ENCODE data around the gene GRM7. TPM values are rescaled to one million over a fixed set of nuclear protein-coding genes. Genes with fewer than 3 reads are reported as not detected.

Gene GRM7
- total and polyA plus RNA-seq, 2 experiments from 2014 or later, result 0.40 TPM; not detected in 1

DNA sequence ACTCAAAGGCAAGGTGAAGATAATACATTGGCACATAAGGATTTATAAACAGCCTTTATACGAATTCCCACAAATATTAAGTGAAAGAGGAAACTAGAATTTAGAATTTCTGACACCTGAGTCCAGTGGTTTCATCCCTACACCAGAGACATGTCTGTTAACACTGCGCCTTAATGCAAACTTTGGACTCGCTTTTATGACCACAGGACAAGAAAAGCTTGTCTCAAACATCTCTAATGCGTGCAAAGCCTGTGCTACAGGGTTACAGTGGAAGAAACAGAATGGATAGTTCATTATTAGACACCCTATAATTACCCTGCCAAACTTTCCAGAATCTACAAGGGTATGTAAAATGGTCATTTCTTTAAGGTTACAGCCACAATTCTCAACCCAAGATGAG is 802.9 kb downstream of the GRM7 start:
- H4K20me1 ChIP-seq (replicated peaks; ENCODE audit: insufficient read depth), result no peaks in the 10 kb centered on the region
- ATAC-seq, result no peak
- Mint-ChIP-seq H3K27ac (no peak overlapping the region), H3K36me3 (ENCODE audit: low read depth) (no peaks in the 10 kb centered on the region), H3K27me3 (ENCODE audit: insufficient read depth, low read depth, poor library complexity) (no peaks in the 10 kb centered on the region), H3K4me3 (no peak overlapping the region), H3K4me1 (peaks cover 9% of the 10 kb centered on the region; the same call in 2 of the 3 replicates), H3K9me3 (no peaks in the 10 kb centered on the region)
- H3K4me1 ChIP-seq (ENCODE audit: insufficient read depth), result no peaks in the 10 kb centered on the region
- peaks cover 10% of the 10 kb centered on the region; the same call in 1 of the 2 replicates for H3K9me2 ChIP-seq (ENCODE audit: insufficient read depth)
- H3K27me3 ChIP-seq (ENCODE audit: insufficient read depth), result no peaks in the 10 kb centered on the region
- no peaks in the 10 kb centered on the region for H3K36me3 ChIP-seq (ENCODE audit: insufficient read depth)
- H3K79me2 ChIP-seq (replicated peaks; ENCODE audit: insufficient read depth), result no peaks in the 10 kb centered on the region
- no peak for TF ChIP-seq EZH2 (IDR thresholded peaks at IDR 0.05; ENCODE audit: low read depth, unreplicated experiment)
- no peak overlapping the region for H3K27ac ChIP-seq (ENCODE audit: low read depth)
- H3K4me2 ChIP-seq, result no peak overlapping the region
- H2AFZ ChIP-seq, result no peak overlapping the region
- no peak overlapping the region for H3K4me3 ChIP-seq
- no peaks in the 10 kb centered on the region for H3F3A ChIP-seq (replicated peaks; ENCODE audit: low read depth)
- no peak for DNase-seq (ENCODE audit: low spot score)

DNA sequence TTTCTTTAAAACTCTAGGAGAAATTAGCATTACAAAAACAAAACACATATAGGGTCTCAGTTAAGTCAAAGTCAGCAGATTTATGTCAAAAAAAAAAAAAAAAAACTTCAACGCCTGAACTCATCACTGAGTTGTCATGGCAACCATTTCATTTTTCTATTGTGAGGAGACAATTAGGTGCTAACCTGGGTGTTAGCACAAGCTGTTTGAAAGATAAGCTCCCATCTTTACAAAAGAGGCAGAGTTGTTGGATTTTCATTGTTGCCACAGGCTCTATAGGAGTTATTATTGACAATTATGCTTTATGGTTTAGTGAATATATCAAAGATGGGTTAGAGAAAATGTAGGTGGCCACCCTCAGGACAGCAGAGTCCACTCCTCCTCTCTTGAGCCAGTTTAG is 806.9 kb downstream of the GRM7 start:
- no peaks in the 10 kb centered on the region for H3K79me2 ChIP-seq (replicated peaks; ENCODE audit: insufficient read depth)
- peaks cover 10% of the 10 kb centered on the region; the same call in 1 of the 2 replicates for H3K9me2 ChIP-seq (ENCODE audit: insufficient read depth)
- Mint-ChIP-seq H3K4me3 (no peak overlapping the region), H3K27me3 (ENCODE audit: insufficient read depth, low read depth, poor library complexity) (no peaks in the 10 kb centered on the region), H3K36me3 (ENCODE audit: low read depth) (no peaks in the 10 kb centered on the region), H3K4me1 (no peaks in the 10 kb centered on the region), H3K9me3 (no peaks in the 10 kb centered on the region), H3K27ac (no peak overlapping the region)
- no peak overlapping the region for H3K4me2 ChIP-seq
- DNase-seq (ENCODE audit: low spot score), result no peak
- H3K4me3 ChIP-seq, result no peak overlapping the region
- no peaks in the 10 kb centered on the region for H3K36me3 ChIP-seq (ENCODE audit: insufficient read depth)
- no peak overlapping the region for H3K27ac ChIP-seq (ENCODE audit: low read depth)
- no peak for ATAC-seq
- no peaks in the 10 kb centered on the region for H3F3A ChIP-seq (replicated peaks; ENCODE audit: low read depth)
- H2AFZ ChIP-seq, result no peak overlapping the region
- H4K20me1 ChIP-seq (replicated peaks; ENCODE audit: insufficient read depth), result no peaks in the 10 kb centered on the region
- H3K4me1 ChIP-seq (ENCODE audit: insufficient read depth), result no peaks in the 10 kb centered on the region
- TF ChIP-seq EZH2phosphoT487 (IDR thresholded peaks at IDR 0.05; ENCODE audit: unreplicated experiment), result no peak
- TF ChIP-seq EZH2 (IDR thresholded peaks at IDR 0.05; ENCODE audit: low read depth, unreplicated experiment), result no peak
- no peaks in the 10 kb centered on the region for H3K27me3 ChIP-seq (ENCODE audit: insufficient read depth)

DNA sequence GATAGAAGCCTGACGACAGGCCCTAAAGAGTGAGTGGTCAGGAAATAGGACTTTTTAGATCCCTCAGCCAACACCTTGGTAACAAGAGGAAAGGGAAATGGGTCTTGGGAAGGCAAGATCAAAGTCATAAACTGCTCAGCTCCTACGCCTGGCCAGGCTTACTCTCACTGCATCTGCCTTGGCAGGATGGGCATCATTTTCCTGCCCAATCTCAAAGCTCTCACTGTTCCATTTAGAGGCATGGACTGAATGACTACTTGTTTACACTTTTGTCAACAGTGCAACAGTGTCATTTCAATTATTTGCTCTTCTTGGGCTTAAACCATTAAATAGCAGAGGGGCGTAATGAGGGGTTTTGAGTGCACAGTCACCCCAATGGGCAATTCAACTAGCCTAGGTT is 808.7 kb downstream of the GRM7 start:
- Mint-ChIP-seq H3K36me3 (ENCODE audit: low read depth) (no peaks in the 10 kb centered on the region), H3K27me3 (ENCODE audit: insufficient read depth, low read depth, poor library complexity) (no peaks in the 10 kb centered on the region), H3K27ac (no peak overlapping the region), H3K4me3 (no peak overlapping the region), H3K9me3 (no peaks in the 10 kb centered on the region), H3K4me1 (no peaks in the 10 kb centered on the region; the same call in 2 of the 3 replicates)
- Histone ChIP-seq H3K4me2 (no peak overlapping the region), H2AFZ (no peak overlapping the region), H3K36me3 (ENCODE audit: insufficient read depth) (no peaks in the 10 kb centered on the region), H3K79me2 (replicated peaks; ENCODE audit: insufficient read depth) (no peaks in the 10 kb centered on the region), H4K20me1 (replicated peaks; ENCODE audit: insufficient read depth) (no peaks in the 10 kb centered on the region), H3K27me3 (ENCODE audit: insufficient read depth) (no peaks in the 10 kb centered on the region), H3K4me1 (ENCODE audit: insufficient read depth) (no peaks in the 10 kb centered on the region), H3K9me2 (ENCODE audit: insufficient read depth) (peaks cover 5% of the 10 kb centered on the region; the same call in 1 of the 2 replicates), H3K4me3 (no peak overlapping the region), H3K27ac (ENCODE audit: low read depth) (no peak overlapping the region), H3F3A (replicated peaks; ENCODE audit: low read depth) (no peaks in the 10 kb centered on the region)
- ATAC-seq (no peak), DNase-seq (ENCODE audit: low spot score) (no peak)
- TF ChIP-seq CREB1 (CRISPR knock-in tag; IDR thresholded peaks at IDR 0.05; ENCODE audit: low read depth) (no peak), NANOG (IDR thresholded peaks at IDR 0.05; ENCODE audit: borderline replicate concordance) (no peak), JUNB (IDR thresholded peaks at IDR 0.05; ENCODE audit: unreplicated experiment) (no peak), ZNF331 (CRISPR knock-in tag; IDR thresholded peaks at IDR 0.05; ENCODE audit: low read depth) (no peak), EZH2 (IDR thresholded peaks at IDR 0.05; ENCODE audit: low read depth, unreplicated experiment) (no peak), STAT1 (IDR thresholded peaks at IDR 0.05; ENCODE audit: unreplicated experiment) (no peak), REST (IDR thresholded peaks at IDR 0.05; ENCODE audit: unreplicated experiment) (no peak)
- TF ChIP-seq, protein P1, sequence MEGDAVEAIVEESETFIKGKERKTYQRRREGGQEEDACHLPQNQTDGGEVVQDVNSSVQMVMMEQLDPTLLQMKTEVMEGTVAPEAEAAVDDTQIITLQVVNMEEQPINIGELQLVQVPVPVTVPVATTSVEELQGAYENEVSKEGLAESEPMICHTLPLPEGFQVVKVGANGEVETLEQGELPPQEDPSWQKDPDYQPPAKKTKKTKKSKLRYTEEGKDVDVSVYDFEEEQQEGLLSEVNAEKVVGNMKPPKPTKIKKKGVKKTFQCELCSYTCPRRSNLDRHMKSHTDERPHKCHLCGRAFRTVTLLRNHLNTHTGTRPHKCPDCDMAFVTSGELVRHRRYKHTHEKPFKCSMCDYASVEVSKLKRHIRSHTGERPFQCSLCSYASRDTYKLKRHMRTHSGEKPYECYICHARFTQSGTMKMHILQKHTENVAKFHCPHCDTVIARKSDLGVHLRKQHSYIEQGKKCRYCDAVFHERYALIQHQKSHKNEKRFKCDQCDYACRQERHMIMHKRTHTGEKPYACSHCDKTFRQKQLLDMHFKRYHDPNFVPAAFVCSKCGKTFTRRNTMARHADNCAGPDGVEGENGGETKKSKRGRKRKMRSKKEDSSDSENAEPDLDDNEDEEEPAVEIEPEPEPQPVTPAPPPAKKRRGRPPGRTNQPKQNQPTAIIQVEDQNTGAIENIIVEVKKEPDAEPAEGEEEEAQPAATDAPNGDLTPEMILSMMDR (conservative IDR thresholded peaks at IDR 0.05; ENCODE audit: low read depth in 2 of 2), result no peak
- TF ChIP-seq, protein P2, sequence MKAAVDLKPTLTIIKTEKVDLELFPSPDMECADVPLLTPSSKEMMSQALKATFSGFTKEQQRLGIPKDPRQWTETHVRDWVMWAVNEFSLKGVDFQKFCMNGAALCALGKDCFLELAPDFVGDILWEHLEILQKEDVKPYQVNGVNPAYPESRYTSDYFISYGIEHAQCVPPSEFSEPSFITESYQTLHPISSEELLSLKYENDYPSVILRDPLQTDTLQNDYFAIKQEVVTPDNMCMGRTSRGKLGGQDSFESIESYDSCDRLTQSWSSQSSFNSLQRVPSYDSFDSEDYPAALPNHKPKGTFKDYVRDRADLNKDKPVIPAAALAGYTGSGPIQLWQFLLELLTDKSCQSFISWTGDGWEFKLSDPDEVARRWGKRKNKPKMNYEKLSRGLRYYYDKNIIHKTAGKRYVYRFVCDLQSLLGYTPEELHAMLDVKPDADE (IDR thresholded peaks at IDR 0.05), result no peak
